22Rv1 (cell line): ENCODE data around the gene SETD4.

Source experiments
- CTCF ChIP-seq: fragments of 450-650 bp; IDR thresholded peaks from 2 replicates; pipeline ENCODE4 v1.5.1; 2017; ENCODE audit warnings: mild to moderate bottlenecking
- ZFX ChIP-seq: fragments of 450-650 bp; IDR thresholded peaks from 2 replicates; pipeline ENCODE4 v1.6.1; 2017; ENCODE audit warnings: antibody characterized with exemption, borderline replicate concordance

- TF ChIP-seq CTCF (no peak), ZFX (no peak)
Measured at GRCh38 chr21:36075171-36075570, 14.8 kb upstream of the SETD4 start.
